Mucosa of stomach (tissue), 1 donor: ENCODE data around the gene POU2F3.
"Not testable (repeated sequence)": the region's sequence is repeated elsewhere in the genome, so short reads cannot be mapped to it uniquely, and the experiment has no call there.

Experiments used
- H3K27me3 ChIP-seq: one replicate; pipeline ENCODE4 v1.7.0; 2013; ENCODE audit warnings: mild to moderate bottlenecking, low read length; ENCODE audit not compliant: control insufficient read depth, insufficient read depth
- H3K36me3 ChIP-seq: one replicate; pipeline ENCODE4 v1.7.0; 2013; ENCODE audit warnings: low read length; ENCODE audit not compliant: control insufficient read depth, insufficient read depth
- H3K4me1 ChIP-seq: one replicate; pipeline ENCODE4 v1.7.0; 2013; ENCODE audit warnings: mild to moderate bottlenecking, low read length; ENCODE audit not compliant: control insufficient read depth, insufficient read depth
- H3K4me3 ChIP-seq: one replicate; pipeline ENCODE4 v1.7.0; 2013; ENCODE audit warnings: low read length
- H3K9ac ChIP-seq: one replicate; pipeline ENCODE4 v1.7.0; 2013; ENCODE audit warnings: mild to moderate bottlenecking, low read length, moderate library complexity
- H3K9me3 ChIP-seq: one replicate; pipeline ENCODE4 v1.7.0; 2013; ENCODE audit warnings: mild to moderate bottlenecking, low read length, moderate library complexity; ENCODE audit not compliant: control insufficient read depth
- donor health status: Pancreatic carcinoma.

Gene POU2F3

GRCh38 chr11:120249279-120250262, 9.6 kb downstream of the POU2F3 start:
- H3K27me3 ChIP-seq = peaks cover 24% of the 10 kb centered on the region

GRCh38 chr11:120253377-120253776, 13.4 kb downstream of the POU2F3 start:
- peaks cover 56% of the 10 kb centered on the region for H3K27me3 ChIP-seq
- H3K9me3 ChIP-seq = not testable (repeated sequence)

More at GRCh38 chr11:120249279-120250262, 9.6 kb downstream of the POU2F3 start:
- Histone ChIP-seq H3K4me3 (no peak overlapping the region), H3K9ac (no peak overlapping the region), H3K9me3 (no peaks in the 10 kb centered on the region), H3K4me1 (no peaks in the 10 kb centered on the region), H3K36me3 (no peaks in the 10 kb centered on the region)

GRCh38 chr11:120254788-120255518, 15.0 kb downstream of the POU2F3 start:
- Histone ChIP-seq H3K36me3 (no peaks in the 10 kb centered on the region), H3K27me3 (peaks cover 53% of the 10 kb centered on the region), H3K9me3 (no peaks in the 10 kb centered on the region), H3K4me3 (no peak overlapping the region), H3K9ac (no peak overlapping the region), H3K4me1 (peaks cover 10% of the 10 kb centered on the region)

More at GRCh38 chr11:120253377-120253776, 13.4 kb downstream of the POU2F3 start:
- H3K4me1 ChIP-seq = peaks cover 10% of the 10 kb centered on the region
- not testable (repeated sequence) for H3K9ac ChIP-seq, H3K4me3 ChIP-seq, H3K36me3 ChIP-seq

GRCh38 chr11:120255519-120255866, 15.6 kb downstream of the POU2F3 start:
- Histone ChIP-seq H3K4me3 (no peak overlapping the region), H3K36me3 (no peaks in the 10 kb centered on the region), H3K9me3 (no peaks in the 10 kb centered on the region), H3K4me1 (peaks cover 10% of the 10 kb centered on the region), H3K27me3 (peaks cover 53% of the 10 kb centered on the region), H3K9ac (no peak overlapping the region)

- peaks cover 10% of the 10 kb centered on the region for H3K4me1 ChIP-seq
These were observed 16.2 kb downstream of the POU2F3 start for GRCh38 chr11:120256178-120256577.

GRCh38 chr11:120256779-120257178, 16.8 kb downstream of the POU2F3 start:
- Histone ChIP-seq H3K4me3 (no peak overlapping the region), H3K4me1 (peaks cover 10% of the 10 kb centered on the region), H3K9me3 (no peaks in the 10 kb centered on the region), H3K36me3 (no peaks in the 10 kb centered on the region), H3K27me3 (peaks cover 47% of the 10 kb centered on the region), H3K9ac (no peak overlapping the region)

More at GRCh38 chr11:120256178-120256577, 16.2 kb downstream of the POU2F3 start:
- no peak overlapping the region for H3K9ac ChIP-seq
- H3K27me3 ChIP-seq = peaks cover 50% of the 10 kb centered on the region
- H3K4me3 ChIP-seq = no peak overlapping the region
- H3K9me3 ChIP-seq = no peaks in the 10 kb centered on the region
- no peaks in the 10 kb centered on the region for H3K36me3 ChIP-seq

- Histone ChIP-seq H3K36me3 (no peaks in the 10 kb centered on the region), H3K27me3 (peaks cover 47% of the 10 kb centered on the region), H3K9ac (no peak overlapping the region), H3K4me3 (no peak overlapping the region), H3K4me1 (peaks cover 10% of the 10 kb centered on the region), H3K9me3 (no peaks in the 10 kb centered on the region)
These were observed 17.4 kb downstream of the POU2F3 start for GRCh38 chr11:120257346-120257745.

- Histone ChIP-seq H3K4me1 (peaks cover 10% of the 10 kb centered on the region), H3K9me3 (no peaks in the 10 kb centered on the region), H3K36me3 (no peaks in the 10 kb centered on the region), H3K4me3 (no peak overlapping the region), H3K9ac (no peak overlapping the region), H3K27me3 (peaks cover 47% of the 10 kb centered on the region)
These were observed 18.7 kb downstream of the POU2F3 start for GRCh38 chr11:120258661-120259060.

GRCh38 chr11:120259241-120259640, 19.3 kb downstream of the POU2F3 start:
- H3K4me1 ChIP-seq = peaks cover 10% of the 10 kb centered on the region
- no peaks in the 10 kb centered on the region for H3K9me3 ChIP-seq
- H3K27me3 ChIP-seq = peaks cover 45% of the 10 kb centered on the region
- no peak overlapping the region for H3K4me3 ChIP-seq
- H3K9ac ChIP-seq = no peak overlapping the region
- H3K36me3 ChIP-seq = no peaks in the 10 kb centered on the region

GRCh38 chr11:120259988-120260565, 20.1 kb downstream of the POU2F3 start:
- H3K4me1 ChIP-seq = peaks cover 8% of the 10 kb centered on the region

GRCh38 chr11:120260616-120261015, 20.7 kb downstream of the POU2F3 start:
- Histone ChIP-seq H3K4me3 (no peak overlapping the region), H3K9me3 (no peaks in the 10 kb centered on the region), H3K9ac (no peak overlapping the region), H3K36me3 (no peaks in the 10 kb centered on the region), H3K4me1 (peaks cover 4% of the 10 kb centered on the region), H3K27me3 (peaks cover 31% of the 10 kb centered on the region)

More at GRCh38 chr11:120259988-120260565, 20.1 kb downstream of the POU2F3 start:
- no peak overlapping the region for H3K4me3 ChIP-seq
- H3K36me3 ChIP-seq = no peaks in the 10 kb centered on the region
- H3K9me3 ChIP-seq = no peaks in the 10 kb centered on the region
- peaks cover 36% of the 10 kb centered on the region for H3K27me3 ChIP-seq
- H3K9ac ChIP-seq = no peak overlapping the region

- Histone ChIP-seq H3K9ac (no peak overlapping the region), H3K27me3 (peaks cover 26% of the 10 kb centered on the region), H3K36me3 (no peaks in the 10 kb centered on the region), H3K4me1 (no peaks in the 10 kb centered on the region), H3K4me3 (no peak overlapping the region), H3K9me3 (no peaks in the 10 kb centered on the region)
These were observed 21.4 kb downstream of the POU2F3 start for GRCh38 chr11:120261321-120261720.
